NCI-H774 (cell line): Measurements from ENCODE around the gene PTTG1IP.

Experiments
- DNase-seq: peaks from one replicate; lab custom pipeline; 2025; lab: John Stamatoyannopoulos, UW

PTTG1IP gene

DNA sequence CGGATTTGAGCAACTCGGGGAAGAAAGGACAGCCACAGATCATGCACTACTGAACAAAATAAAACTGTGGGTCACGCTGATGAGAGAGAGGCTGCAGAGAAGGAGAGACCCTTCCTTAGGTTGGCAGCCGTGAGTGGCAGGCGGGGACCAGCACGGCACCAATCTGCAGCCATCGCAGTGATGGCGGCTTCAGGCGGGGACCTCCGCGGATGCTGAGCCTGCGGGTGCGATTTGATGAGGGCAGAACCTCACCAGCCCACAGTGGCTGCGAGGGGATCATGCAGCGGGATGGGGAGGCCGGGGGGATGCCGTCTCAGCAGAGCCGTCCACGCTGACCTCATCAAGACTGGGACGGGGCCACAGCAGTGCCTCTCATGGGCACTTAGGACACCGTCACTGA lies 35.4 kb upstream of the PTTG1IP start:
- DNase-seq: no peak

DNA sequence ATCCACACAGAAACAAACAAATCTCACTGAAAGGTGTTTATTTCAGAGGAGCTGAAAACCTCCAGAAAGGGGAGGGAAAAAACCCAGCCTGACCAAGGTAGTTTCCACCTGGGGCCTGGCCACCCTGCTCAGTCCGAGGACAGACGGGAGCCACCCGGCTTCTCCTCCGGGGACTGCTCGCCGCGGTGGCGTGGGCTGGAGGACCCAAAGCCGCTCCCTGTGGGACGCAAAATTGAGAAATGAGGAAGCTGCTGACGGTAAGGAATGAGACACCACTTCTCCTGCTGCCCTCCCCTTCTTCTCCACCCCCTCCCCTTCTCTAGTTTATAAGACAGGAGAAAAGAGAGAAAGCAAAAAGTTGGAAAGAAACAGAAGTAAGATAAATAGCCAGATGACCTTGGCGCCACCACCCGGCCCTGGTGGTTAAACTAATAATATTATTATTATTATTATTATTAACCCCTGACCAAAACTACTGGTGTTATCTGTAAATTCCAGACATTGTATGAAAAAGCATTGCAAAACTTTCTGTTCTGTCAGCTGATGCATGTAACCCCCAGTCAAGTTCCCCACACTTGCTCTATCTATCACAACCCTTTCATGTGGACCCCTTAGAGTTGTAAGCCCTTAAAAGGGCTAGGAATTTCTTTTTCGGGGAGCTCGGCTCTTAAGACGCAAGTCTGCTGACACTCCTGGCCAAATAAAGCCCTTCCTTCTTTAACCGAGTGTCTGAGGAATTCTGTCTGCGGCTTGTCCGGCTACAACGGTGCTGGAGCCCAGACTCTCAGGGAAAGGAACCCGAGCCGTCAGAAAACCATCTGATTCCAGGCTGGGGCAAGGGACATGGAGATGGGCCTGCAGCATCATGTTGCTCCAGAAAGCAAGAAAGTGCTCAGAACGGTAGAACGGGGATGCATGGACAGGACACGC lies 34.7 kb upstream of the PTTG1IP start:
- no peak for DNase-seq

DNA sequence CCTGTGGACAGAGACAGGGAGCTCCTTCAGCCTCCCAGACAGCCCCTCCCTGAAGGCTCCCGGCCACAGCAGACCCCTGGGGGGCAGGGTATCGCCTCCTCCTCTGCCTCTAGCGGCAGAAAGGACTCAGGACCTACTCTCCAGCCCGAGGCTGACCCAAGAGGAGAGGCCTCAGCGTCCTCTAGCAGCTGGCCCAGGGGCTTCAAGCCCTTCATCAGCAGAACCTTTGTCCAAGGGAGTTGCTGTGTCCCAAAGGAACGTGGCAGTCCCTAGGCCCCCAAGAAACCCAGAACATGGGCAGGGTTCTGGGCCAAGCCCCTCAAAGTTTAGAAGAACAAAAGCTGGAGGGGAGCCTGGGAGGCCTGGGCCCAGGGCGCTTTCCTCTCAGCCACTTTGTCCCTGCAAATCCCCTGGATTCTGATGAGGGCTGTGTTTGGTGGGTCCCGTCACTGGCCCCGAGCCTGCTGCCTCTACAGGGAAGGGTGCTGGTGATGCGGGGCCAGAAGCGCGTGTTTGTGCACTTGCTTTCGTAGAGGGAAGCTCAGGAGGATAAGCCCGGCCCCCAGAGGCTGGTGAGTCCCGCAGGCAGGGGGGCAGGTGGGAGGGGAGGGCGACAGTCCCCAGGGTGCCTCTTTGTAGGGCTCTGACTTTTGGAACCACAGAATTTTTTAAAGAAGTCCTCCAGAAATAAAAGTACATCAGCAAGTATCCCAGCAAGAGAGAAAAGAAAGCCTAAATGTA lies 33.9 kb upstream of the PTTG1IP start:
- DNase-seq: no peak

DNA sequence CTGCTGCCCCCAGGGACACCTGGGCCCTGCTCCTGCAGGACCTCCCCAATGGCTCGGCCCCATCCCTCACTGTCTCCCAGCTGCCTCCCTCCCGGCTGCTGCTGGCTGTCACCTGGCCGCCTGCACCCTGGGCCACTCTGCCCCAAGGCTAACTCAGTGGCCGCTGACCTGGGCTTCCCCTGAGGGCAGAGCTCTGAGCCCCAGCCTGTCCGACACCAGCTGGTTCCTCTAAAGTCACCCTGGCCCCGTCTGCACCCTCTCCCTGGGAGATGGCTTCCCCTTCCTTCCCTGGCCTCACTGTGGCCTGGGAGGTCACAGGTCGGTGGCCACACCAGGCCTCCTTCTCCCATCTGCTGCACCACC lies 32.2 kb upstream of the PTTG1IP start:
- DNase-seq: no peak

DNA sequence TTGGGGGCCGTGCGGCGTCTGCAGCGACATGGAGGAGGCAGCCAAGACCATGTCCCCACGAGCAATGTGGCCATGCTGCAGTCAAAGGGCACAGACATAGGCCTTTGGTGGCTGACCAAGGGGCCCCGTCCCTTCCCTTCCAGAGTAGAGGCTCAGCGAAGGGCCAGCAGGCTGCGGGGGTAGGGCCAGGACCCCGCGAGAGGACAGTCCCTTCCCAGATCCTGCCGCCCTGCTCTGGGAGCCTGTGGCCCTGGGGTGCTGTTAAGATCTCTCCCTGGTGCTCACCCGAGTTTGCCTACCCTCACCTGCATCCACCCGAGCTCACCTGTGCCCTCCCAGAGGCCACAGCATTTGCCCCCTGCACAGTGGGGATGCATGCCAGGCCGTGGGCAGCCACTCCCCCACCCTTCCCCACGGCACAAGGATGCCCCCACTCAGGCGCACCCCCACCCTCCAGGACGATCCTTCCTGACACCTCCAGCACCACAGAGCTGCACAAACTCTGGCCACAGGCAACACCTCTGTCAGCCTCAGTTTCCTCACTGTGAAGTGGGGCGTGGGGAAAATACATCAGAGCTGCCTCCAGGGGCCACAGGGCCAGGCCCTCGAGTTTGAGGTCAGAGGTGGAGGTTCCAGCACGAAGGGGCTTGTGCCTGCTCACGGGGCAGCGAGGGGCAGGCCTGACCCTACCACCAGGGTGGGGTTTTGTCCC lies 31.7 kb upstream of the PTTG1IP start:
- no peak for DNase-seq

DNA sequence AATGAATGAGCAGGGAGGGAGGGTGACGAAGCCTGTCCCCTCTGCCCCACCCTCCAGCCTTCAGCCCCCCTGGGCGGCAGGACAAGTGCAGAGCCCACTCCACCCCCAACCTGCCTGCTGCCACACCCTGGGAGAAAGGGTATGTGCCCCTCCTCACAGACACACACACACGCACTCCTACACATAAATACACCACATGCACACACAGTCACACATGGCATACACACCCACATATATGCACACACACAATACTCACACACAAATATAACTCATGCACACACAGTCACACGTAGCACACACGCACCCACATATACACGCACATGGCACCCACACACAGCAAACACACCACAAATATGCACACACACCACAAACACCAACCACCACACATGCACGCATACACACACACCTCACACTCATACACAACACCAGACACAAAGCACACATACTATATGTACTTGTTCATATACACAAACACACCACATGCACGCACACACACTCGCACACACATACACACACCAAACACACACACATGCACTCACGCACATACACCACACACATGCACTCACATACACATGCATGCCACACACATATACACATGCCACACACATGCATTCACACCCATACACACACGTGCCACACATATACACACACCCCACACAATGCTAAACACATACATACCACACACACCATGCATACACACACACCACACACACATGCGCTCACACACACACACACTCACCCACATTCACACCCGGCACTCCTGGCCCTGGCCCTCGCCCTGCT lies 30.8 kb upstream of the PTTG1IP start:
- no peak for DNase-seq

DNA sequence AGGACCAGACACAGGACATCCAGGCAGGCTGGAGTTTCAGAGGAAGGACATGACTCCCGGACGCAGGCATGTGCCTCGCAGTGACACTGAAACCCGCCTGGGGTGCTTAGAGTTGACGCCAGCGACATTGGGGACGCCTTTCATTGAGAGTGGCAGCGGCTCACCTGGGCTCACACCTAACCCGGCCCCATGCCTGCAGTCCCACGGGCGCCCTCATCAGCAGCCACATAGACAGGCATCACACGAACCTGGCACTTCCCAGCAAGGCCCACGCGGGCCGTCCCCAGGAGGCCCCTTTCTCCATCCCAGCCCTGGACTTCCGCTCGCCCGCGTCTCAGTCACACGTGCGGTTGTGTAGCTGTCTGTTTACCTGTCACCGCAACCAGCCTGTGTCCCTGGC lies 30.2 kb upstream of the PTTG1IP start:
- DNase-seq: no peak

DNA sequence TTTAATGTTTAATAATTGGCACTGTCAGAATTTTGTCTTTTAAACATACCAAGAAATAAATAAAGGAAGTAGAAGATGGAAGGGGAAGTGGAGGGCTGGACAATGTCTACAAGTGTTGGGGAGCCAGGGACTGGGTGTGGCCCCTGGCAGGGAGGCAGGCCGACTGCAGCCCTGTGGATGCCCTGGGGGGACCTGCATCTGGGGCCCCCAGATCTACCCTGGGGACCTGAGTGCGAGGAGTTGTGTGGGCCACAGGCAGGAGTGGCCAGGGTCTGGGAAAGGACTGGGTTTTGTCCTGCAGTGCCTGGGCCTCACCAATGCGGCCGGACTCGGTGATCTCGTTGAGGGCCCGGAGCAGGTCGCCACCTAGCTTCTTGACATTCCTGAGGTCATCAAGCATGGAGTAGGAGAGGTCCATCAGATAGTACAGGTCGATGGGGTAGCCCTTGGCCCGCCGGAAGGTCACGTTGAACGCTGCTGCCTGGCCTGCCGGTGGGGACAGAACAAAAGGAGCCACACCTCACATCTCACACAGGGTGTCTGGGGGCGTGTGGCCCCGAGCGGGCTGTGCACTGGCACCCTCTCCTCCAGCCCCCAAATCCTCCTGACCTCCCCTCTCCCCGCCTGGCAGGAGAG lies 29.7 kb upstream of the PTTG1IP start:
- no peak for DNase-seq

DNA sequence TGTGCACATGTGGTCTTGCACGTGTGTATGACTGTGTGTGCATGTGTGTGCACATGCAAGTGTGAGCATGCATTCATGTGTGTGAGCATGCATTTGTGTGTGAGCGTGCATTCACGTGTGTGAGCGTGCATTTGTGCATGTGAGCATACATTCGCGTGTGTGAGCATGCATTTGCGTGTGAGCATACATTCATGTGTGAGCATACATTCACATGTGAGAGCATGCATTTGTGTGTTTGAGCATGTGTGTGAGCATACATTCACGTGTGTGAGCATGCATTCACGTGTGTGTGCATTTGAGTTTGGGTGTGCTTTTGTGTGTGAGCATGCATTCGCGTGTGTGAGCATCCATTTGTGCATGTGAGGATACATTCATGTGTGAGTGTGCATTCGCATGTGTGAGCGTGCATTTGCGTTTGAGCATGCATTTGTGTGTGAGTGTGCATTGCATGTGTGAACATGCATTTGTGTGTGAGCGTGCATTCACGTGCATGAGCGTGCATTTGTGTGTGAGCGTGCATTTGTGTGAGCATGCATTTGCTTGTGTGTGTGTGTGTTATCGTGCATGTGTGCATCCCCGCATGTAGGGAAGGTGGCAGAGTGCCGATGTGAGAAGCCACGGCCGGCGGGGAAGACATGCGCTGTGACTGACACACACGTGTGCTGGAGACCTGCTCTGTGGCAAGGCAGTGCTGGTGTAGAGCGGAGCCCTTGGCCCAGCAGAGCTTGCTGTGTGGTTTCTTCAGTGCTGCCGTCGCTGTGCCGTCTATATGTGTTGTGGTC lies 29.0 kb upstream of the PTTG1IP start:
- no peak for DNase-seq

DNA sequence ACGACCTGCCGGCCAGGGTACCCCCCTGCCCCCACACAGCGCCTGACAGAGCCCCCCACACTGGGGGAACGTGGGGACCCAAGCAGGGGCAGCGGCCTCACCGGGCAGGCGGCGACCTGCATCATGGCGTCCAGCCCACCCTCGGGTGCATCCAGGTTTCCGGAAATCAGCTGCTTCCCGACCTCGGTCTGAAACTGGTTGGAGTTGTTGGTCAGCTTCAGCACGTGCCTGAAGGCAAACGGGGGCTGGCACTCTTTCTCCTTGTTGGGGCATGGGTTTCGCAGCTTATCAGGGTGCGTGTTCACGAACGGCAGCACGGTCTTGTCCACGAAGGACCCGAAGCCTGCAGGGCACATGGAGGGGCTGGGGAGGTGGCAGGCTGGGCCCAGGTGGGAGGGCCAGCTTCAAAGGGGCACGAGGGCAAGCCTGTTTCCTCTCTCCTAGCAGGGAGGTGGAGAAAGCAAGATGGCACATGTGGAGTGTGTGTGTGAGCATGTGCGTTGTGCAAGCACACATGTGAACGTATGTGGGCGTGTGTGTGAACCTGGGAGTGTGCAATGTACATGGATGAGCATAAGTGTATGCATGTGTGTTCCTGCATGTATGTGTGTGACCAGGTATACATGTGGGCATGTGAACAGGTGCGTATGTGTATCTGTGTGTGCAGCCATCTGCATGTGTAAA lies 28.0 kb upstream of the PTTG1IP start:
- DNase-seq: no peak

DNA sequence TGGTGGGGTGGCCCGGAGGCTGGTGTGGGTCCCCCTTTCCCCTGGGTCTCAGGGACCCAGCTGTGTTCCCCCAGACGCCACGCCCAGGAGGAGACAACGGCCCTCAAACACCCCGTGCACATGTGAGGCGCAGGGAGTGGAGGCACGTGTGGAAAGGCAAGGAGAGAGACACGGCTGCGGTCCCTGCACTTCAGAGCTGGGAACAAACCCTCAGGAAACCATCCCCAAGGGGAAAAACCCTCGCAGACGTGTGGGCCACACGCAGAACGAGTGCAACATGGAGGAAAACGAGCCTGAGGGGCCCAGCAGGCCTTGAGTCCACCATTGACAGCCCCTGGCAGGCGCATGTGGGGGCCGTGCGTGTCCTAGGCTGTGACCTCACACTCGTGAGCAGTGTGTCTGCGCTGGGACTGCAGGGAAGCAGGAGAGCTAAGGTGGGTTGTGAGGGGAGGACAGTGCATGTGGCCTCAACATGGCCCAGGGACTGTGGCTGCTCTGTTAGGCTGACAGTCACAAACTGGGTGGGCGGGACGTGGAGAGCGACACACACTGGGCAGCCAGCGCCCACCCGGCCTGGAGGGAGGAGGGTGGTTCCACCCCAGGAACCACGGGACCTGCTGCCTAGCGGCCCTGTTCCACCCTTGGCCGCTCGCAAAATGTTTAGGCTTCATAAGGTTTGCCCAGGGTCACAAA lies 27.2 kb upstream of the PTTG1IP start:
- no peak for DNase-seq

DNA sequence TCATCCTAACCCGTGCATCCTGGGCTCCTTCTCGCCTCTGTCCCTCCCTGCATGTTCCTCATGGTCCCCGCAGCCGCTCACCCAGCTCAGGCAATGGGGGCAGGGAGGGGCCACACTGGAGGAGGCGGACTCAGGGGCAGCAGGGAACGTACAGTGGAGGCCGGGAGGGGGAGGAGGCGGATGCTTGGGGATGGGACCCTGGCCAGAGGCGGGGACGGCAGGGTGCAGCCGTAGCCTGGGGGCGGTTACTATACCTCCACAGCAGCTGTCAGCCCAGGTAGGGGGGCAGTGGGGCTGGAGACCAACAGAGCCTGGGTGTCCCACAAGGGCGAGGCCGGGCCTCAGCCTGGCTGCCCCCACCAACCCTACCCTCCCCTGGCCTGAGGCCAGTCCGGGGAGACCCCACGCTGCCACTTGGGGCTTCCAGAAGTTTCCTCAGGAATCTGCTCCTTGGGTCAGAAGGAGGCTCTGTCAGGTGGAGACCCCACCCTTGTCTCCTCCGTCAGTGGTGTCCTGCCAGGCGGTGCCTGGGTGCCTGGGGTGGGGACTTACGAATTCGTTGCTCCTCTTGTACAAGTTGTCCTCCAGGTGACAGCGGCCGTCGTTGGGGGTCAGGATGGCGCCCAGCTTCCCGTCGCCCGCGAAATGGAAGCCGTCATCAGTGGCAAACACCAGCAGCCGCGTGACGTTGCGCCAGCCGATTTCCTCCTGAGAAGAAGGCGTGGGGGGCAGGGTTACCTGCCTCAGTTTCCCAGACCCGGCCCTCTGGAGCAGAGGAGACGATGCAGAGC lies 26.5 kb upstream of the PTTG1IP start:
- no peak for DNase-seq

DNA sequence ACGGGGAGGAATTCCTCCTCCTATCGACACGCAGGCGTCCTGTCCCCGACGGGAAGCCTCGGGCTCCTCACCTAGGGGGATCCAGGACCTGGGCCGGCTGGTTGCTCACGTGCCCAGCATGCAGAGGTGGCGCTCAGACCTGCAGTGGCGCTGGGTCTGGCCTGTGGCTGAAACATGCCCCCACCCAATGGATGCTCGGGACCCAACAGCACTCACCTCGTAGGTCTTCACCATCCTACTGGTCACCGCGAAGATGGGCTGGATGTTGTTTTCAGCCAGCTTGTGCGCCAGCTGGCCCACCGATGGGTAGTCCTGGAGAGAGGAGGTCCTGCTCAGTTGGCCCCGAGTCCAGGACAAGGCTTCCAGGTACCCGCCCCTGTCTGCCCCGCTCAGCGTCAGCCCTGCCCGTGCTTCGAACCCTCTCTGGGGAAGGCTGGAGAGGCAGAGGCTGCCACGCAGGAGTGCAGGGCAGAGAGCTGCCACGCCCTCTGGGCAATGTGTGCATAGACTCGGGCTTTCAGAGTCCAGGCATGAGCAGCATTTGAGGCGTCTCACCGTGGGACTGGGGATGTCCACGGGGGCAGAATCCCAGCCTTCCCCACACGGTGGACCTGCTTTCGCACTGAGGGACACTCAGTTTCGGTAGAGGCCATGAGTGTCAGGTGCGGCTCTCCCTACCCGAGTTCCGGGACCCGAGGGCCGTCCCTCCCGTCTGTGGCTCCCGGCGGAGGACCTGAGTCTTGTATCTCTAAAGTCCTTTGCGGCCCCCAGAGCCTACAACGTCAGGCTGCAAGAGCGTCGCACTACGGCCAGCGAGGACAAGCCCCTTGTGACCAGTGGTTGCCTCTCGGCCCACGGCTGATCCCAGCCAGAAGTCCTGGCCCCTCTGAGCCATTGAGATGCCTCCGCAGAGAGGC lies 25.6 kb upstream of the PTTG1IP start:
- no peak for DNase-seq

DNA sequence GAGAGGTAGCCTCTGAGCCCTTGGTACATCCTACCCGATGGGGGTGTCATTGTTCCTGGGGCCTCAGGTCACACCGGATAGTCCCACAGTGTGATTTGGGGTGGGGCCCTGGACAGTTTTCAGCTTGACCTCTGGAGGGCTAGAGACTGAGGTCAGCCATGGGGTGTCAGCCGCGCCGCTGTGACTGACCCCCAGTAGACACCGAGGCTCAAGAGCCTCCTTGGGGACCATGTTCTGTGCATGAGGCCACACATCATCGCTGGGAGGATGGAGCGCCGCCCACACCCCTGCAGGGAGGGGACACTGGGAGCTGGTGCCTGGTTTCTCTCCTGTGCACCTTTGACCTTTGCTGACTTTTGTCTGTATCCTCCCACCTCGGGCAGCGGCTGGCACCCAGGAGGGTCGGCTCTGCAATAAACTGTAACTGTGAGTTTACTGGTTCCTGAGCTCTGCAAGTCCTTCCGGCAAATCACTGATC lies 24.6 kb upstream of the PTTG1IP start:
- DNase-seq: no peak

DNA sequence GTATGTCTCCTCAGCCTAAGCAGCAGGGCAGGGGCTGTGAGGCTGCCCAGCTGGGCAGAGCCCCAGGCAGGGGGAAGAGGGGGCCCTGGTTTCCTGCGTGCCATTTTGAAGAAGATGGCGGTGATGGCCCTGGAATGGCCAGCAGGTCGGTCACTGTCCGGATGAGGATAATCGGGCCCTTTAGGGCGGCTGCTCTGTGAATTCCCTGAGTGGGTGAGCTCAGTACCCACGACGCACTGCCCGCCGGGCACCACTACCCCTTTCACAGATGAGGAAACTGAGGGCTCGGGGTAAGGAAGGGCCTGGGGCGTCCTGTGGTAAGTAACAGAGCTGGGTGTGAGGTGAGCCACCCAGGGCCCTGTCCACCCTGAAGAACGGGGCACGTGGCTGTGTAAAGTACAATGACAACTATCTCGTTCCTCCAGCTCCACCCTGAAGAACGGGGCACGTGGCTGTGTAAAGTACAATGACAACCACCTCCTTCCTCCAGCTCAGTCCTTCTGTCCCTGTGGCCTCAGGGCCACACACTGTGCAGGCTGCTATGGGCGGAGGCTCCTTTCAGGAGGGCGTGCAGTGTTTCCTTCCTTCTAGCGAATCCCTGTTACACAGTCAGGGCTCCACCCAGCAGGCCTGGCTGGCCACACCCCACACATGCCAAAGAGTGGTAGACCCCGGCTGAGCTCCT lies 24.0 kb upstream of the PTTG1IP start:
- no peak for DNase-seq

DNA sequence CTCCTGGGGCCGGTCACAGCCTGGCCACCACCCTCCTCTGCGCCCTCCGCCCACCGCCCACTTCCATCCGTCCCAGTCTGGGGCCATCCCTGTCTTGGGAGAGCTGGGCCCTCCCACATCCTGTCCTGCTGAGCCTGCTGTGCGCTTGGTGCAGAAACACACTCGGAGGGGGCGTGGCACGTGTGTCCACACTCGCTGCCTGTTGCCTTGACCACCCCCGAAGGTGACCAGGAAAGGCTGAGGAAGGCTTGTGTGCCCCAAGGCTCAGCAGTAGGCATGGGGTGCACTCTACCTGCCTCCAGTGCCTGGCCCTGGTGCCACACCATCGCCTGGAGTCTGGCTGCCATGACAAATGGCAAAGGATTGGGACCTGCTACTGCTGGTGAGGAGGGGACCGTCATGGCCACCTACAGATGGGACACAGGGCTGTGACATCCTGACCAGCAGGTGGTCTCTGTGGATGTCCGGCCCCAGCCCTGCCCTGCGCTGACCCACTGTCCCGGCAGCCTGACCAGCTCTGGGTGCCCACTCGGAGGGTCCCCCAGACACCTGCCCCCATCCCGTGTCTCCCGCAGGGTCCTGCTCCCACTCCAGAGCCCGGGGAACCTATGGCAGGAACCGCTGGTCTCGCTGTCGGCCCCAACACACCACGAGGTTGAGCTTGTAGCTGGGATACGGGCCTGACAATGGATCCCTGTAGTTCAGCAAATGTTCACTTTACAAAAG lies 23.2 kb upstream of the PTTG1IP start:
- no peak for DNase-seq
